IMR-90 (cell line): Measurements from ENCODE around the gene KLHDC9. TPM values are rescaled to one million over a fixed set of nuclear protein-coding genes. Genes with fewer than 3 reads are reported as not detected.

ENCODE experiments used
- ATAC-seq: fragments of 200-7000 bp; cut with Tn5 transposase; 2 replicates; pipeline ENCODE4 v1.9.1; 2020; ENCODE audit warnings: low read depth, mild to moderate bottlenecking, moderate library complexity
- BruUV-seq: library from RNA; stranded (reverse); fragments of 400-500 nt; replicated peaks from 2 replicates; lab custom pipeline; 2021; lab: Mats Ljungman, UMichigan
- CTCF ChIA-PET: fragments of 300-600 bp; formaldehyde crosslinking; extraction: SDS; loops from one replicate; lab custom pipeline; 2021; ENCODE audit warnings: antibody characterized with exemption; lab: Yijun Ruan, JAX
- POLR2A ChIA-PET: fragments of 300-600 bp; sonication (Branson Sonifier 250); formaldehyde crosslinking; loops from one replicate; lab custom pipeline; 2022; ENCODE audit warnings: antibody characterized with exemption; ENCODE audit not compliant: unreplicated experiment; lab: Charles Lee
- DNase-seq: peaks from one replicate; pipeline ENCODE4 v3.0.0; 2013
- H2AFZ ChIP-seq: replicated peaks from 2 replicates; pipeline ENCODE3; 2013; ENCODE audit warnings: low read length, mild to moderate bottlenecking; ENCODE audit not compliant: poor library complexity
- H2AK5ac ChIP-seq: 2 replicates; pipeline ENCODE4 v1.6.1; 2013; ENCODE audit warnings: low read depth, low read length, inconsistent platforms
- H2AK9ac ChIP-seq: replicated peaks from 2 replicates; pipeline ENCODE3; 2013; ENCODE audit warnings: mild to moderate bottlenecking, low read depth, low read length, moderate library complexity; ENCODE audit not compliant: poor library complexity
- H2BK120ac ChIP-seq: 2 replicates; pipeline ENCODE4 v1.6.1; 2013; ENCODE audit warnings: low read depth, low read length, inconsistent platforms
- H2BK15ac ChIP-seq: 3 replicates; pipeline ENCODE4 v1.6.1; 2013; ENCODE audit warnings: low read depth, low read length, inconsistent platforms
- H2BK20ac ChIP-seq: 2 replicates; pipeline ENCODE4 v1.6.1; 2013; ENCODE audit warnings: low read depth, mild to moderate bottlenecking, inconsistent platforms, low read length, moderate library complexity
- H2BK5ac ChIP-seq: 2 replicates; pipeline ENCODE4 v1.6.1; 2013; ENCODE audit warnings: mild to moderate bottlenecking, low read depth, low read length, inconsistent platforms; ENCODE audit not compliant: poor library complexity, severe bottlenecking
- H3K14ac ChIP-seq: replicated peaks from 2 replicates; pipeline ENCODE4 v1.6.1; 2013; ENCODE audit warnings: low read depth, low read length, inconsistent platforms
- H3K18ac ChIP-seq: 2 replicates; pipeline ENCODE4 v1.6.1; 2013; ENCODE audit warnings: low read depth, low read length, control low read depth
- H3K23ac ChIP-seq: 2 replicates; pipeline ENCODE4 v1.6.1; 2013; ENCODE audit warnings: low read depth, low read length, inconsistent platforms
- H3K27ac ChIP-seq: 2 replicates; pipeline ENCODE4 v1.5.1; 2013; ENCODE audit warnings: mild to moderate bottlenecking, control low read depth, low read length; ENCODE audit not compliant: insufficient read depth
- H3K27me3 ChIP-seq: 2 replicates; pipeline ENCODE4 v1.6.1; 2013; ENCODE audit warnings: low read length; ENCODE audit not compliant: control insufficient read depth, insufficient read depth
- H3K36me3 ChIP-seq: 2 replicates; pipeline ENCODE4 v1.6.1; 2013; ENCODE audit warnings: low read length, mixed read lengths; ENCODE audit not compliant: control insufficient read depth, insufficient read depth
- H3K4ac ChIP-seq: 2 replicates; pipeline ENCODE4 v1.6.1; 2013; ENCODE audit warnings: low read depth, low read length, inconsistent platforms
- H3K4me1 ChIP-seq: 2 replicates; pipeline ENCODE4 v1.6.1; 2013; ENCODE audit warnings: low read length, mixed read lengths; ENCODE audit not compliant: control insufficient read depth, insufficient read depth
- H3K4me2 ChIP-seq: 2 replicates; pipeline ENCODE4 v1.6.1; 2013; ENCODE audit warnings: low read depth, mild to moderate bottlenecking, control low read depth, low read length, moderate library complexity
- H3K4me3 ChIP-seq: 2 replicates; pipeline ENCODE4 v1.5.1; 2013; ENCODE audit warnings: low read depth, mild to moderate bottlenecking, control low read depth, low read length, moderate library complexity; ENCODE audit not compliant: insufficient read depth
- H3K56ac ChIP-seq: 2 replicates; pipeline ENCODE4 v1.6.1; 2013; ENCODE audit warnings: low read length, inconsistent platforms; ENCODE audit not compliant: insufficient read depth; ENCODE audit errors: extremely low read depth
- H3K79me1 ChIP-seq, 2 experiments: 2 replicates each; pipeline ENCODE4 v1.6.1; 2013; ENCODE audit warnings: low read length in 2 of 2, inconsistent platforms in 1 of 2, low read depth in 1 of 2
- H3K9ac ChIP-seq: 2 replicates; pipeline ENCODE4 v1.6.1; 2013; ENCODE audit warnings: low read depth, low read length, control low read depth
- H3K9me1 ChIP-seq: 2 replicates; pipeline ENCODE4 v1.6.1; 2013; ENCODE audit warnings: low read length, inconsistent platforms; ENCODE audit not compliant: insufficient read depth
- H3K9me3 ChIP-seq: 2 replicates; pipeline ENCODE4 v1.6.1; 2013; ENCODE audit warnings: low read length; ENCODE audit not compliant: control insufficient read depth, insufficient read depth
- H4K20me1 ChIP-seq: 2 replicates; pipeline ENCODE4 v1.6.1; 2013; ENCODE audit warnings: low read length, inconsistent platforms; ENCODE audit not compliant: insufficient read depth
- H4K5ac ChIP-seq: 2 replicates; pipeline ENCODE4 v1.6.1; 2013; ENCODE audit warnings: mild to moderate bottlenecking, low read depth, low read length, control low read depth
- H4K8ac ChIP-seq, 2 experiments: 2 replicates each; pipeline ENCODE4 v1.6.1; 2013; ENCODE audit warnings: low read depth in 2 of 2, low read length in 2 of 2, control low read depth in 1 of 2, inconsistent platforms in 1 of 2
- H4K91ac ChIP-seq: 2 replicates; pipeline ENCODE4 v1.6.1; 2013; ENCODE audit warnings: low read depth, low read length, inconsistent platforms; ENCODE audit not compliant: insufficient read depth
- BHLHE40 ChIP-seq: fragments of 150-350 bp; IDR thresholded peaks from 2 replicates; pipeline ENCODE4 v1.6.1; 2016; ENCODE audit warnings: mild to moderate bottlenecking, low read depth, low read length
- CEBPB ChIP-seq: IDR thresholded peaks from 2 replicates; pipeline ENCODE4 v1.6.1; 2012; ENCODE audit warnings: low read depth, low read length, improper control_type of control experiment
- CHD1 ChIP-seq: IDR thresholded peaks from 2 replicates; pipeline ENCODE4 v1.6.1; 2012; ENCODE audit warnings: low read depth, low read length, improper control_type of control experiment
- CTCF ChIP-seq: conservative IDR thresholded peaks from 2 replicates; pipeline ENCODE4 v1.5.1; 2012; ENCODE audit warnings: mild to moderate bottlenecking, low read depth, low read length, improper control_type of control experiment
- FOS ChIP-seq: fragments of 150-350 bp; IDR thresholded peaks from 2 replicates; pipeline ENCODE4 v1.6.1; 2016; ENCODE audit warnings: low read depth, low read length
- MAFK ChIP-seq: IDR thresholded peaks from 2 replicates; pipeline ENCODE4 v1.6.1; 2012; ENCODE audit warnings: low read depth, low read length, improper control_type of control experiment
- NFE2L2 ChIP-seq: fragments of 150-350 bp; IDR thresholded peaks from 2 replicates; pipeline ENCODE4 v1.6.1; 2016; ENCODE audit warnings: low read depth, mild to moderate bottlenecking, low read length
- POLR2A ChIP-seq: IDR thresholded peaks from 2 replicates; pipeline ENCODE4 v1.6.1; 2012; ENCODE audit warnings: mild to moderate bottlenecking, low read depth, low read length
- RAD21 ChIP-seq: IDR thresholded peaks from 2 replicates; pipeline ENCODE4 v1.6.1; 2012; ENCODE audit warnings: low read length, improper control_type of control experiment
- RCOR1 ChIP-seq: IDR thresholded peaks from 2 replicates; pipeline ENCODE4 v1.6.1; 2012; ENCODE audit warnings: mild to moderate bottlenecking, low read length, improper control_type of control experiment; ENCODE audit not compliant: insufficient replicate concordance
- RFX5 ChIP-seq: IDR thresholded peaks from 2 replicates; pipeline ENCODE4 v1.8.0; 2012; ENCODE audit warnings: low read depth, mild to moderate bottlenecking, low read length, moderate library complexity
- SMC3 ChIP-seq: fragments of 150-350 bp; IDR thresholded peaks from 2 replicates; pipeline ENCODE4 v1.6.1; 2016; ENCODE audit warnings: low read depth, mild to moderate bottlenecking, antibody characterized with exemption, low read length, moderate library complexity
- WGBS, 2 experiments: methylation state at CpG; one replicate each; pipeline versions ENCODE4 v1.1.5 to v1.1.7; 2013; ENCODE audit warnings: missing lambda C conversion rate in 2 of 2; ENCODE audit not compliant: insufficient read length in 1 of 2; ENCODE audit errors: extremely low coverage in 2 of 2; 5-methylcytosine and 5-hydroxymethylcytosine counted together
- dilution Hi-C: fragments of 300-500 bp; cut with HindIII; formaldehyde crosslinking; loops from one replicate; pipeline ENCODE4 v1.14.3; 2018; ENCODE audit warnings: low sequenced_read_pairs; ENCODE audit not compliant: unreplicated experiment
- in situ Hi-C: fragments of 300-500 bp; cut with MboI; formaldehyde crosslinking; loops from 3 replicates; pipeline ENCODE4 v1.14.3; 2019; ENCODE audit warnings: low sequenced_read_pairs, inconsistent platforms, mixed read lengths
- intact Hi-C: fragments of 100-400 bp; cut with micrococcal nuclease; formaldehyde crosslinking; loops from 2 replicates; pipeline ENCODE4 v1.10.0; 2022
- polyA plus RNA-seq, 3 experiments: library from polyadenylated mRNA; depleted of rRNA; stranded (reverse); fragments of >200 nt; gene quantifications; 2 replicates each; pipeline ENCODE4 v1.2.3, GENCODE V29; 2012; ENCODE audit warnings: low replicate concordance in 1 of 3
- total RNA-seq: library from RNA; depleted of rRNA; stranded (reverse); fragments of >200 nt; gene quantifications from 2 replicates; pipeline ENCODE4 v1.2.3, GENCODE V29; 2012
- TF ChIP-seq, protein P1 (sequence below): fragments of 150-350 bp; IDR thresholded peaks from 2 replicates; pipeline ENCODE4 v1.6.1; 2017; ENCODE audit warnings: mild to moderate bottlenecking, antibody characterized with exemption, low read length, low read depth
- TF ChIP-seq, protein P2 (sequence below): fragments of 150-350 bp; IDR thresholded peaks from 2 replicates; pipeline ENCODE4 v1.6.1; 2016; ENCODE audit warnings: low read depth, mild to moderate bottlenecking, low read length, moderate library complexity, borderline replicate concordance

The KLHDC9 gene
- total and polyA plus RNA-seq, 2 of the 4 experiments (the other 2 are of a cell fraction): 0.18 to 0.70 TPM

DNA sequence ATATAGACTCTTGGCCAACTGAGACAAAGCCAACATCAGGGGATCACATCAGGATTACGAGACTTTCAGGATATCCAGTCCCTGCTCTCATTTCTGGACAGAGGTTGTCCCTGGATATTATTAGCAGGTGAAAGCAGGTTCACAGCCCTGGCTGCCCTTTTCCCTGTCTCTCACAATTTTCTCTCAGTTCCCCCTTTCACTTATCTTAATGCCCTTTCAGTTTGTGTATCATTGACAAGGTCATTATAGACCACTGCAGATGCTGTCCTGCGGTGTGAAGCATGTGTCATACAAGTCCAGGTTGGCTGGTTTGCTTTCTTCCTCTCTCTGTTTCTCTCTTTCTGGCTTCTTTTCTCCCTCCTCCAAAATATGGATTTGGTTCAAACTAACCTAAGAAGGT, 2.1 kb upstream of the KLHDC9 start:
- intact Hi-C loops (loop anchor here (2.0 to 5.0 kb wide), 2 partner anchors 23 to 369 kb away; no protein-coding TSS in a partner anchor), dilution Hi-C loops (no loop called here), in situ Hi-C loops (loop anchor here (5.0 kb wide), 1 partner anchor 99 kb away; no protein-coding TSS in a partner anchor)
- no peak overlapping the region for H2BK120ac ChIP-seq
- H3K14ac ChIP-seq: no peak overlapping the region
- no TSS peak for BruUV-seq
- H3K9me3 ChIP-seq: no peaks in the 10 kb centered on the region
- WGBS, 2 experiments: 83% methylated on average over 1 of the region's 2 CpGs; no CpG with 5 or more reads in 1 of the 2 experiments
- DNase-seq (no peak), ATAC-seq (no peak)
- no peak overlapping the region for H3K27ac ChIP-seq
- no peak overlapping the region for H4K5ac ChIP-seq
- ChIA-PET POLR2A (no interaction called here), CTCF (interaction anchor here (1.6 to 2.4 kb wide), 3 partner anchors 11 to 61 kb away, joined by 3 to 13 read pairs (median 5); partner anchors contain the start of gene USF1)
- no peaks in the 10 kb centered on the region; a peak in 1 of 4 replicates for H3K79me1 ChIP-seq
- peaks cover 12% of the 10 kb centered on the region for H3K4me1 ChIP-seq
- no peak overlapping the region for H2AK5ac ChIP-seq
- peaks cover 10% of the 10 kb centered on the region for H4K20me1 ChIP-seq
- TF ChIP-seq SMC3 (no peak), BHLHE40 (no peak), POLR2A (no peak), RAD21 (no peak), RCOR1 (no peak), CHD1 (no peak), NFE2L2 (no peak), MAFK (no peak), CEBPB (no peak), RFX5 (no peak), FOS (no peak), CTCF (no peak)
- TF ChIP-seq, protein P1, sequence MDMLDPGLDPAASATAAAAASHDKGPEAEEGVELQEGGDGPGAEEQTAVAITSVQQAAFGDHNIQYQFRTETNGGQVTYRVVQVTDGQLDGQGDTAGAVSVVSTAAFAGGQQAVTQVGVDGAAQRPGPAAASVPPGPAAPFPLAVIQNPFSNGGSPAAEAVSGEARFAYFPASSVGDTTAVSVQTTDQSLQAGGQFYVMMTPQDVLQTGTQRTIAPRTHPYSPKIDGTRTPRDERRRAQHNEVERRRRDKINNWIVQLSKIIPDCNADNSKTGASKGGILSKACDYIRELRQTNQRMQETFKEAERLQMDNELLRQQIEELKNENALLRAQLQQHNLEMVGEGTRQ: no peak
- TF ChIP-seq, protein P2, sequence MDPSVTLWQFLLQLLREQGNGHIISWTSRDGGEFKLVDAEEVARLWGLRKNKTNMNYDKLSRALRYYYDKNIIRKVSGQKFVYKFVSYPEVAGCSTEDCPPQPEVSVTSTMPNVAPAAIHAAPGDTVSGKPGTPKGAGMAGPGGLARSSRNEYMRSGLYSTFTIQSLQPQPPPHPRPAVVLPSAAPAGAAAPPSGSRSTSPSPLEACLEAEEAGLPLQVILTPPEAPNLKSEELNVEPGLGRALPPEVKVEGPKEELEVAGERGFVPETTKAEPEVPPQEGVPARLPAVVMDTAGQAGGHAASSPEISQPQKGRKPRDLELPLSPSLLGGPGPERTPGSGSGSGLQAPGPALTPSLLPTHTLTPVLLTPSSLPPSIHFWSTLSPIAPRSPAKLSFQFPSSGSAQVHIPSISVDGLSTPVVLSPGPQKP: no peak
- H3K27me3 ChIP-seq: no peaks in the 10 kb centered on the region
- no peak overlapping the region for H2BK15ac ChIP-seq
- H2AFZ ChIP-seq: no peak overlapping the region
- H3K23ac ChIP-seq: no peak overlapping the region
- peaks cover 9% of the 10 kb centered on the region for H3K9me1 ChIP-seq
- H3K18ac ChIP-seq: no peak overlapping the region
- H3K56ac ChIP-seq: no peak overlapping the region
- no peak overlapping the region for H3K4me2 ChIP-seq
- no peak overlapping the region for H2AK9ac ChIP-seq
- no peak overlapping the region for H4K91ac ChIP-seq
- peaks cover 3% of the 10 kb centered on the region; the same call in 1 of the 2 replicates for H3K36me3 ChIP-seq
- no peak overlapping the region for H3K4ac ChIP-seq
- H2BK20ac ChIP-seq: no peak overlapping the region
- H4K8ac ChIP-seq: no peak overlapping the region
- H2BK5ac ChIP-seq: no peak overlapping the region
- no peak overlapping the region for H3K9ac ChIP-seq
- no peak overlapping the region for H3K4me3 ChIP-seq
